Prostate gland (tissue), 2 donors: ENCODE measurements around the gene FBLIM1. TPM values are rescaled to one million over a fixed set of nuclear protein-coding genes. Genes with fewer than 3 reads are reported as not detected.

ENCODE experiments used
- DNase-seq: peaks from one replicate; pipeline ENCODE4 v3.0.0-alpha.2; 2019; ENCODE audit warnings: low spot score
- H3K27ac ChIP-seq, 2 donors: fragments of 200-600 bp; sonication (generic); 2 replicates each; pipeline ENCODE4 v1.5.1; 2017 to 2019
- H3K27me3 ChIP-seq: fragments of 200-600 bp; sonication (generic); replicated peaks from 2 replicates; pipeline ENCODE4 v1.5.1; 2019; ENCODE audit not compliant: insufficient read depth
- H3K36me3 ChIP-seq, 2 donors: fragments of 200-600 bp; sonication (generic); 1 replicate in 1 of 2; 2 replicates in 1 of 2; pipeline versions ENCODE4 v1.5.1 to v1.8.1; 2017 to 2019
- H3K4me1 ChIP-seq: fragments of 200-600 bp; sonication (generic); replicated peaks from 2 replicates; pipeline ENCODE4 v1.5.1; 2019
- H3K4me3 ChIP-seq, 2 donors: fragments of 200-600 bp; sonication (generic); 2 replicates each; pipeline ENCODE4 v1.5.1; 2017 to 2019
- H3K9me3 ChIP-seq: fragments of 200-600 bp; sonication (generic); 2 replicates; pipeline ENCODE4 v1.5.1; 2017
- CTCF ChIP-seq, 4 experiments: fragments of 200-600 bp in 2 of 4; fragments of 450-650 bp in 2 of 4; sonication (generic) in 2 of 4; IDR thresholded peaks; 1 replicate in 3 of 4; 2 replicates in 1 of 4; pipeline ENCODE4 v1.5.1; 2016 to 2019; ENCODE audit warnings: antibody characterized with exemption in 4 of 4, mild to moderate bottlenecking in 2 of 4, moderate library complexity in 2 of 4
- POLR2A ChIP-seq: fragments of 450-650 bp; IDR thresholded peaks from one replicate; pipeline ENCODE4 v1.6.1; 2016; ENCODE audit warnings: antibody characterized with exemption, mild to moderate bottlenecking
- POLR2AphosphoS5 ChIP-seq: sonication (generic); formaldehyde crosslinking; IDR thresholded peaks from one replicate; pipeline ENCODE4 v1.6.1; 2017; ENCODE audit warnings: antibody characterized with exemption
- WGBS: methylation state at CpG from one replicate; pipeline ENCODE4 v1.1.5; 2018; 5-methylcytosine and 5-hydroxymethylcytosine counted together
- intact Hi-C: fragments of 100-400 bp; cut with DNase I; formaldehyde crosslinking; loops from one replicate; pipeline ENCODE4 v1.14.2; 2022
- total RNA-seq, 2 donors: library from RNA; depleted of rRNA; stranded (reverse); fragments of >200 nt; gene quantifications; one replicate each; pipeline ENCODE4 v1.1.0, GENCODE V29; 2016

FBLIM1 gene
- total RNA-seq, 2 donors from 2014 or later, result 33.1 to 111 TPM

GRCh38 chr1:15747378-15747777, 11.2 kb upstream of the FBLIM1 start:
- H3K27me3 ChIP-seq, result no peaks in the 10 kb centered on the region
- 60% methylated on average over 8 of the region's 8 CpGs for WGBS
- H3K4me1 ChIP-seq, result no peaks in the 10 kb centered on the region
- H3K4me3 ChIP-seq, result no peak overlapping the region
- intact Hi-C loops, result no loop called here
- H3K9me3 ChIP-seq, result no peaks in the 10 kb centered on the region
- H3K27ac ChIP-seq, result no peak overlapping the region
- TF ChIP-seq POLR2AphosphoS5 (no peak), CTCF (IDR thresholded peaks at IDR 0.05) (no peak), POLR2A (no peak)
- H3K36me3 ChIP-seq, result no peaks in the 10 kb centered on the region
- no peak for DNase-seq

GRCh38 chr1:15748264-15748663, 10.3 kb upstream of the FBLIM1 start:
- intact Hi-C loops, result no loop called here
- H3K27me3 ChIP-seq, result no peaks in the 10 kb centered on the region
- no peak for DNase-seq
- H3K4me3 ChIP-seq, result no peak overlapping the region
- H3K27ac ChIP-seq, result no peak overlapping the region
- no peaks in the 10 kb centered on the region for H3K4me1 ChIP-seq
- 95% methylated on average over 4 of the region's 5 CpGs for WGBS
- no peaks in the 10 kb centered on the region for H3K9me3 ChIP-seq
- TF ChIP-seq POLR2A (no peak), POLR2AphosphoS5 (no peak), CTCF (IDR thresholded peaks at IDR 0.05) (no peak)
- H3K36me3 ChIP-seq, result no peaks in the 10 kb centered on the region

- Histone ChIP-seq H3K9me3 (no peaks in the 10 kb centered on the region), H3K36me3 (no peaks in the 10 kb centered on the region), H3K4me3 (no peak overlapping the region), H3K27ac (no peak overlapping the region), H3K4me1 (no peaks in the 10 kb centered on the region), H3K27me3 (no peaks in the 10 kb centered on the region)
- WGBS, result 80% methylated on average over 10 of the region's 10 CpGs
- DNase-seq, result no peak
- intact Hi-C loops, result no loop called here
- TF ChIP-seq POLR2A (no peak), POLR2AphosphoS5 (no peak), CTCF (IDR thresholded peaks at IDR 0.05) (no peak)
Observed at GRCh38 chr1:15748690-15749398, 9.8 kb upstream of the FBLIM1 start.

- intact Hi-C loops, result no loop called here
- DNase-seq, result no peak
- Histone ChIP-seq H3K4me3 (no peak overlapping the region), H3K9me3 (no peaks in the 10 kb centered on the region), H3K4me1 (no peaks in the 10 kb centered on the region), H3K36me3 (no peaks in the 10 kb centered on the region), H3K27me3 (no peaks in the 10 kb centered on the region), H3K27ac (no peak overlapping the region)
- 61% methylated on average over 17 of the region's 19 CpGs for WGBS
- TF ChIP-seq CTCF (IDR thresholded peaks at IDR 0.05), result no peak
- no peak for TF ChIP-seq POLR2AphosphoS5
Observed at GRCh38 chr1:15749399-15750291, 8.9 kb upstream of the FBLIM1 start.
